OCI-LY3 (cell line): ENCODE data around the gene STRN3.

Experiments
- H2AFZ ChIP-seq: fragments of 200-600, 300-600 bp; shearing (Covaris generic); 2 replicates; pipeline ENCODE4 v1.6.0; 2014; ENCODE audit warnings: antibody characterized with exemption, low read depth, low read length
- H3K27ac ChIP-seq: fragments of 200-600, 300-600 bp; sonication (generic); 2 replicates; pipeline ENCODE4 v1.5.1; 2014; ENCODE audit warnings: mild to moderate bottlenecking, low read length, moderate library complexity, mixed read lengths
- H3K27me3 ChIP-seq: fragments of 200-600, 300-600 bp; sonication (generic); 2 replicates; pipeline ENCODE4 v1.6.1; 2014; ENCODE audit warnings: low read depth, low read length, mixed read lengths
- H3K36me3 ChIP-seq: fragments of 200-600, 300-600 bp; sonication (generic); replicated peaks from 2 replicates; pipeline ENCODE3; 2014; ENCODE audit warnings: low read depth, low read length, mixed read lengths
- H3K4me1 ChIP-seq: fragments of 300-600, 200-600 bp; sonication (generic); 2 replicates; pipeline ENCODE4 v1.6.1; 2014; ENCODE audit warnings: low read length, mixed read lengths
- H3K4me2 ChIP-seq: fragments of 200-600, 300-600 bp; sonication (generic); 2 replicates; pipeline ENCODE4 v1.6.1; 2014; ENCODE audit warnings: low read length, mixed read lengths
- H3K4me3 ChIP-seq: fragments of 300-600, 200-600 bp; sonication (generic); 2 replicates; pipeline ENCODE4 v1.5.1; 2014; ENCODE audit warnings: antibody characterized with exemption, mild to moderate bottlenecking, low read length, moderate library complexity
- H3K79me2 ChIP-seq: fragments of 300-600, 200-600 bp; shearing (Covaris generic); 2 replicates; pipeline ENCODE4 v1.6.1; 2014; ENCODE audit warnings: mild to moderate bottlenecking, low read length, mixed read lengths
- H3K9ac ChIP-seq: fragments of 300-600, 200-600 bp; shearing (Covaris generic); 2 replicates; pipeline ENCODE4 v1.6.0; 2014; ENCODE audit warnings: mild to moderate bottlenecking, low read length, moderate library complexity
- H3K9me3 ChIP-seq: fragments of 200-600, 300-600 bp; shearing (Covaris generic); 2 replicates; pipeline ENCODE4 v1.6.1; 2014; ENCODE audit warnings: low read length, mixed read lengths; ENCODE audit not compliant: insufficient read depth
- H4K20me1 ChIP-seq: fragments of 200-600, 300-600 bp; sonication (generic); 2 replicates; pipeline ENCODE4 v1.6.1; 2016; ENCODE audit warnings: low read length, mixed read lengths; ENCODE audit not compliant: insufficient read depth
- CTCF ChIP-seq: fragments of 200-600, 300-600 bp; sonication (generic); IDR thresholded peaks from 2 replicates; pipeline ENCODE4 v1.5.1; 2014; ENCODE audit warnings: antibody characterized with exemption, low read length, low read depth
- EZH2phosphoT487 ChIP-seq: fragments of 200-600 bp; shearing (Covaris generic); IDR thresholded peaks from 2 replicates; pipeline ENCODE4 v1.6.1; 2018; ENCODE audit warnings: antibody characterized with exemption, mixed run types, low read depth

Gene STRN3

GRCh38 chr14:30883508-30884294 lies 142.5 kb downstream of the STRN3 start:
- Histone ChIP-seq H3K4me1 (no peaks in the 10 kb centered on the region), H3K4me2 (no peak overlapping the region), H3K36me3 (peaks cover 4% of the 10 kb centered on the region), H3K4me3 (no peak overlapping the region), H2AFZ (no peak overlapping the region), H3K79me2 (no peaks in the 10 kb centered on the region), H3K27ac (no peak overlapping the region), H3K27me3 (no peaks in the 10 kb centered on the region), H3K9ac (no peak overlapping the region), H4K20me1 (no peaks in the 10 kb centered on the region), H3K9me3 (no peaks in the 10 kb centered on the region)
- no peak for TF ChIP-seq CTCF
- TF ChIP-seq EZH2phosphoT487 = no peak

GRCh38 chr14:30882431-30882830 lies 143.7 kb downstream of the STRN3 start:
- Histone ChIP-seq H3K27me3 (no peaks in the 10 kb centered on the region), H3K4me3 (no peak overlapping the region), H3K27ac (no peak overlapping the region), H4K20me1 (no peaks in the 10 kb centered on the region), H3K4me1 (peaks cover 3% of the 10 kb centered on the region), H3K9ac (no peak overlapping the region), H3K4me2 (no peak overlapping the region), H3K9me3 (no peaks in the 10 kb centered on the region), H2AFZ (no peak overlapping the region), H3K36me3 (peaks cover 4% of the 10 kb centered on the region), H3K79me2 (no peaks in the 10 kb centered on the region)
- no peak for TF ChIP-seq EZH2phosphoT487
- TF ChIP-seq CTCF = no peak

- no peak for TF ChIP-seq EZH2phosphoT487
- TF ChIP-seq CTCF = no peak
- H3K4me1 ChIP-seq = peaks cover 18% of the 10 kb centered on the region
- no peaks in the 10 kb centered on the region for H4K20me1 ChIP-seq
- H3K79me2 ChIP-seq = no peaks in the 10 kb centered on the region
- H3K36me3 ChIP-seq = no peaks in the 10 kb centered on the region
- no peaks in the 10 kb centered on the region for H3K27me3 ChIP-seq
- no peak overlapping the region for H3K4me3 ChIP-seq
- H2AFZ ChIP-seq = no peak overlapping the region
- no peak overlapping the region for H3K4me2 ChIP-seq
- H3K9me3 ChIP-seq = no peaks in the 10 kb centered on the region
- H3K9ac ChIP-seq = no peak overlapping the region
- no peak overlapping the region for H3K27ac ChIP-seq
Measured at GRCh38 chr14:30876692-30877091, 149.5 kb downstream of the STRN3 start.

- Histone ChIP-seq H3K27ac (no peak overlapping the region), H3K79me2 (no peaks in the 10 kb centered on the region), H3K4me3 (no peak overlapping the region), H3K4me1 (peaks cover 18% of the 10 kb centered on the region), H3K27me3 (no peaks in the 10 kb centered on the region), H2AFZ (no peak overlapping the region), H3K36me3 (no peaks in the 10 kb centered on the region), H3K4me2 (no peak overlapping the region), H4K20me1 (no peaks in the 10 kb centered on the region), H3K9ac (no peak overlapping the region), H3K9me3 (no peaks in the 10 kb centered on the region)
- no peak for TF ChIP-seq EZH2phosphoT487
- no peak for TF ChIP-seq CTCF
Measured at GRCh38 chr14:30875788-30876053, 150.5 kb downstream of the STRN3 start.
